Left lung (tissue), 10 donors: Measurements from ENCODE around the gene LGI2. TPM values are rescaled to one million over a fixed set of nuclear protein-coding genes. Genes with fewer than 3 reads are reported as not detected.

Experiments
- ATAC-seq: fragments of 200-7000 bp; cut with Tn5 transposase; one replicate; pipeline ENCODE4 v1.9.1; 2020; ENCODE audit warnings: moderate library complexity
- DNase-seq, 4 donors: peaks; one replicate each; pipeline ENCODE4 v3.0.0-alpha.2; 2013 to 2020
- H3K27ac ChIP-seq, 2 donors: fragments of 200-600 bp; sonication (generic) in 1 of 2; one replicate each; pipeline versions ENCODE4 v1.5.0 to v1.8.0; 2020 to 2021
- H3K27me3 ChIP-seq, 2 donors: fragments of 200-600 bp; sonication (generic) in 1 of 2; one replicate each; pipeline versions ENCODE4 v1.5.0 to v1.8.0; 2020 to 2021
- H3K36me3 ChIP-seq, 2 donors: fragments of 200-600 bp; sonication (generic) in 1 of 2; one replicate each; pipeline versions ENCODE4 v1.5.0 to v1.8.0; 2020 to 2021
- H3K4me1 ChIP-seq, 2 donors: fragments of 200-600 bp; one replicate each; pipeline ENCODE4 v1.8.0; 2021
- H3K4me3 ChIP-seq, 2 donors: fragments of 200-600 bp; sonication (generic) in 1 of 2; one replicate each; pipeline versions ENCODE4 v1.5.0 to v1.8.0; 2020 to 2021; ENCODE audit warnings: mild to moderate bottlenecking in 1 of 2
- H3K9me3 ChIP-seq, 2 donors: fragments of 200-600 bp; sonication (generic) in 1 of 2; one replicate each; pipeline versions ENCODE4 v1.5.0 to v1.8.0; 2020 to 2021
- CTCF ChIP-seq, 2 donors: fragments of 200-600 bp; sonication (generic) in 1 of 2; IDR thresholded peaks; one replicate each; pipeline versions ENCODE4 v1.5.0 to v1.8.0; 2021; ENCODE audit warnings: antibody characterized with exemption in 2 of 2
- intact Hi-C, 2 donors: fragments of 100-400 bp; cut with DNase I; formaldehyde crosslinking; loops; one replicate each; pipeline versions ENCODE4 v1.11.2 to v1.14.2; 2022
- polyA plus RNA-seq, 6 donors: library from polyadenylated mRNA; unstranded; fragments of 120-200 nt; gene quantifications; one replicate each; pipeline ENCODE4 v1.2.1, GENCODE V29; 2013; ENCODE audit not compliant: insufficient read length in 6 of 6
- total RNA-seq, 2 donors: library from RNA; stranded (reverse); fragmentation: NEBNext Ultra II Directional; extraction: Animal tissue kit (Norgen Biotek cat#: 25700); gene quantifications; one replicate each; pipeline ENCODE4 v1.2.1, GENCODE V29; 2021
- donor health status: DM: no; HTN: yes; CAD: no.
- donor health status: DM: no; HTN: no; CAD: no.

Gene LGI2
- total and polyA plus RNA-seq, 8 donors: 1.7 to 7.7 (median 4.7) TPM

- Histone ChIP-seq H3K27me3 (no peaks in the 10 kb centered on the region), H3K9me3 (no peaks in the 10 kb centered on the region), H3K36me3 (no peaks in the 10 kb centered on the region), H3K4me3 (no peak overlapping the region), H3K4me1 (no peaks in the 10 kb centered on the region), H3K27ac (no peak overlapping the region)
- TF ChIP-seq CTCF (IDR thresholded peaks at IDR 0.05): no peak
- DNase-seq (no peak), ATAC-seq (no peak)
- intact Hi-C loops: no loop called here
Observed at GRCh38 chr4:25075129-25075528, 44.4 kb upstream of the LGI2 start.

- no peak overlapping the region for H3K4me3 ChIP-seq
- no peak for ATAC-seq
- no peaks in the 10 kb centered on the region for H3K36me3 ChIP-seq
- H3K4me1 ChIP-seq: no peaks in the 10 kb centered on the region
- intact Hi-C loops: no loop called here
- H3K27me3 ChIP-seq: no peaks in the 10 kb centered on the region
- H3K9me3 ChIP-seq: no peaks in the 10 kb centered on the region
- no peak overlapping the region for H3K27ac ChIP-seq
- no peak for DNase-seq
- TF ChIP-seq CTCF (IDR thresholded peaks at IDR 0.05): no peak
Observed at GRCh38 chr4:25070545-25070944, 39.8 kb upstream of the LGI2 start.

- DNase-seq (no peak), ATAC-seq (peak; percentile 76)
- Histone ChIP-seq H3K27ac (no peak overlapping the region), H3K9me3 (no peaks in the 10 kb centered on the region), H3K4me1 (no peaks in the 10 kb centered on the region), H3K36me3 (no peaks in the 10 kb centered on the region), H3K4me3 (no peak overlapping the region), H3K27me3 (no peaks in the 10 kb centered on the region)
- no peak for TF ChIP-seq CTCF (IDR thresholded peaks at IDR 0.05)
- intact Hi-C loops: no loop called here
Observed at GRCh38 chr4:25069014-25069413, 38.3 kb upstream of the LGI2 start.

- H3K9me3 ChIP-seq: no peaks in the 10 kb centered on the region
- H3K36me3 ChIP-seq: no peaks in the 10 kb centered on the region
- no peak for TF ChIP-seq CTCF (IDR thresholded peaks at IDR 0.05)
- intact Hi-C loops: no loop called here
- no peaks in the 10 kb centered on the region for H3K4me1 ChIP-seq
- no peak for DNase-seq
- ATAC-seq: no peak
- no peaks in the 10 kb centered on the region for H3K27me3 ChIP-seq
- H3K27ac ChIP-seq: no peak overlapping the region
- no peak overlapping the region for H3K4me3 ChIP-seq
Observed at GRCh38 chr4:25068386-25068785, 37.6 kb upstream of the LGI2 start.

GRCh38 chr4:25065932-25066590, 35.3 kb upstream of the LGI2 start:
- ATAC-seq (peak; percentile 19), DNase-seq (peak in 1 of 4 donors; percentile 26)
- intact Hi-C loops: no loop called here
- Histone ChIP-seq H3K27me3 (no peaks in the 10 kb centered on the region), H3K4me1 (no peaks in the 10 kb centered on the region), H3K4me3 (no peak overlapping the region), H3K27ac (no peak overlapping the region), H3K9me3 (no peaks in the 10 kb centered on the region), H3K36me3 (no peaks in the 10 kb centered on the region)
- TF ChIP-seq CTCF (IDR thresholded peaks at IDR 0.05): no peak
